RPMI7951 (cell line): ENCODE data around the gene ZFP91. TPM values are rescaled to one million over a fixed set of nuclear protein-coding genes. Genes with fewer than 3 reads are reported as not detected.
A peak's percentile ranks its signal among the peaks of the same experiment; 100 is the strongest.

Experiments
- DNase-seq: peaks from one replicate; pipeline ENCODE4 v3.0.0-alpha.2; 2012; ENCODE audit warnings: low read depth
- total RNA-seq: library from RNA; depleted of rRNA; stranded (reverse); fragments of >200 nt; shearing (Covaris generic); gene quantifications from 2 replicates; pipeline ENCODE4 v1.2.3, GENCODE V29; 2014

ZFP91 gene
- total RNA-seq, 1 experiment from 2014 or later = 77.3 TPM

DNA sequence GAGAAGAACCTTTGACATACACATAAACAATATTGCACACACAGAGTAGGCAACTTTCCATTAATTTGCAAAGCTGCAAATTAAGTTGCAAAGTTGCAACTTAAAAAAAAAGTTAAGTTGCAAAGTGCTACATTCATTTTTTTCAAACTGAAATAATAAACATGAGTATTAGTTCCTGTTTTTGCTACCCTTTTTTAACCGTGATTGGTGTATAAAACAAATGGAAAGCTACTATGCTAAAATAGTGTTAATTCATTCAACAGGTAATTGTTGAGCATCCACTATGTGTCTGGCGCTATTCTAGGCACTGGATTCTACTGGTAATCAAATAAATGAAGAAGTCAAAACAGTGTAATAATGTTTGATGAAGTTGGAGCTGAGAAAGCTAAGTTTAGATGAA, 8.1 kb downstream of the ZFP91 start:
- DNase-seq = no peak

DNA sequence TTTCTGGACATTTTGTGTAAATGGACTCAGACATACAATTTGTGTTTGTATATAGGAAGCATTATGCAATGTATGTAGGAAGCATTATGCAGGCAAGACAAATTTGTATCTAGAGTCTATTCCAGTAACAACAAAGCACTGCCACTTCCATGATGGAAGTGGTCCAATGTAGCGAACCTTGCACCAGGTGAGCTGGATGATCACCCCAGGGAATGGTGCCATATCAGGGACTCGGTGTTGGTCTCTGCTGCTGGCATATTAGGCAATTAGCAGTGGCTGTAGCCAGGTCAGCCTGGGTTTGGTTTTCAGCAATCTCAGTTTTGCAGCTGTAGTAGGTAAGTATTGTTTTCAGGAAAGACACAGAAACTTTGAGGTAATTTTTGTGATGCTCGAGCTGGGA, 12.8 kb downstream of the ZFP91 start:
- no peak for DNase-seq

DNA sequence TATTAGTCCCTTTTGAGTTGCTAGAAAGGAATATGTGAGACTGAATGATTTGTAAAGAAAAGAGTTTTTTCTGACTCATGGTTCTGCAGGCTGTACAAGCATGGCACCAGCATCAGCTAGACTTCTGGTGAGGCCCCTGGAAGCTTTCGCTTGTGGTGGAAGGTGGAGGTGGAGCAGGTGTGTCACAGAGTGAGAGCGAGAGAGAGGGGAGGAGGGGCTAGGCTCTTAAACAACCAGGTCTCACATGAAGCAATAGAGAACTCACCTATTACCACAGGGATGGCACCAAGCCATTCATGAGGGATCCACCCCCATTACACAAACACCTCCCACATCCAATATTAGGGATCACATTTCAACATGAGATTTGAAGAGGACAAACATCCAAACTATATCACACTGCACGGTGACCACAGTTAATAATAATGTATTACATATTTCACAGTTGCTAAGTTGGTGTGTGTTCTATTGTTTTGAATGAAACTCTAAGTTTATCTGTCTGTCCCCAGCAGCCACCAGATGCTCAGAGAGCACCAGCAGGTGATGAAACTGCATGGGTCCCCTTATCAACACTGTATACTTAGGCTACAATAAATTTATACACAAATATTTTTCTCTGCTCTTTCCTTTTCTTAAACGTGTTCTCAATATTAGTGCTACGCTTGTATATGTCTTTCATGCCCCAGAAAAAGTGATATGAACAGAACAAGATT, 14.1 kb downstream of the ZFP91 start:
- DNase-seq = no peak

DNA sequence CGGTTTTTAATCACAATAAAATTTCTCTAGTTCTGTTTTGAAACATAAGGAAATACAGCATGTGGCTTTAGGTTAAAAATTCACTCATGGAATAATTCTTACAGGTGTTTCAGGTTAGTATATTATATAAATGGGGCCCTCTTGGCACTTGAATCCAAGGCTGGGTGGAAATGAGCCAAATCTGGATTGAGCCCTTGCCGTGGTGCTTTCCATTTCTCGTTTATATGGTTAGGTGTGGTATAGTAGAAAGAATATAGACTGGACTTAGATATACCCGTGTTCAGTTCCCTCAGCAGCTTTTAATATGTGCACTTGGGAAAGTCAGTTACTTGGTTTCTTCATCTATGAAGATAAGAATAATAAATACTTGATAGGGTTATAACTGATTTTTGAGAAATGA, 16.0 kb downstream of the ZFP91 start:
- DNase-seq = no peak

DNA sequence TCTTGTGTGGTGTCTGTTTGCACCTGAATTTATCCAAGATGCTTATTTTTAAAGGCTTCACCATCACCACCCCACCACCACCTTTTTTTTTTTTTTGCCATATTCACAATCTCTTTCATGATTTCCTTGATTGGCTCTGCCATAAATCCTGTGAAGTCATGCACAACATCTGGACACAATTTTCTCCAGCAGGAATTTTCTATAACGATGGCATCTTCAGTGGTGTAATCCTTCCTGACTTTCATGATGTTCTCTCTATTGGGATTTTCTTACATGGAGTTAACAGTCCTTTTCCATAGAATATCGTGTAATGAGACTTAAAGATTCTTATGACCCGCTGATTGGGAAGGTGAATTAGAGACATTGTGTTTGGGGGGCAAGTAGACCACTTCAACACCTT, 17.8 kb downstream of the ZFP91 start:
- peak; percentile 23 for DNase-seq

DNA sequence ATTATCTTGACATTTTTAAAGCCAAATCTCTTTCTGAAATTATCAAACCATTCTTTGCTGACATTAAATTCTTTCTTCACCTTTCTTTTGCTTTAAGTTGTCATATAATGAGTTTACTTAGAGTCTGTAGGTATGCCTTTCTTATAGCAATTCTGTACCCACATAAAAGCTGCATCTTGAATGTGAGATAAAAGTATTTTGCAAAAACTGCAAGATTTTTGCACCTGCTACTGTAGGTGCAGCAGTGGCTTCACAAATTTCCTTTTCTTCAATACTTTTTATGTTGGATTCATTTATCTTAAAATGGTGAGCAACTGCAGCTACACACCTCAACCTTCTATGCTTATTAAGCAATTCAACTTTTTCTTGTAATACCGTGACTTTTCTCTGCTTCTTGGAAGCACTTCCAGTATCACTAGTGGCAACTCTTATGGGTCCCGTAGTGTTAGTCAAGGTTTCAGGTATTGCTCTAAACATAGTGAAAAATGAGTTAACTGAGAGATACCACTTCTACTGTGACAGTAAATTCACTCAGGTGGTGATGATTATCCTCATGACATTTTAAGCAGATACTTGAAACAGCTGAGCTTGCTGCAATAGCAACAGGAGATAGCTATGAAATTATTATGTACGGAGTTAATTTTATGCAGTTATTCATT, 18.8 kb downstream of the ZFP91 start:
- DNase-seq = no peak

DNA sequence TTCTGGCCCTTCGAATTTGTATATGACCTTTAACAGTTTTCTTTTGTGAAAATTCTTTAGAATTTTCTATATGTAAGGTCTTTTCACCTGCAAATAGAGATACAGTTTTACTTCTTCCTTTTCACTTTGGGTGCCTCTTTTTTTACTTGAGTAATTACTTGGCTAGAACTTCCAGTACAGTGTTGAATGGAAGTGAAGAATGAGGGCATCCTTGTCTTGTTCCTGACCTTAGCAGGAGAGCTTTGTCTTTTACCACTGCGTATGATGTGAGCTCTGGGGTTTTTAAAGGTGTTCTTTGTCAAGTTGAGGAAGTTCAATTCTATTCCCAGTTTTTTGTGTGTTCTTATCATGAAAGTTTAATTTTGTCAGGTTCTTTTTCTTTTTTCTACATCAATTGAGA, 21.6 kb downstream of the ZFP91 start:
- DNase-seq = no peak

DNA sequence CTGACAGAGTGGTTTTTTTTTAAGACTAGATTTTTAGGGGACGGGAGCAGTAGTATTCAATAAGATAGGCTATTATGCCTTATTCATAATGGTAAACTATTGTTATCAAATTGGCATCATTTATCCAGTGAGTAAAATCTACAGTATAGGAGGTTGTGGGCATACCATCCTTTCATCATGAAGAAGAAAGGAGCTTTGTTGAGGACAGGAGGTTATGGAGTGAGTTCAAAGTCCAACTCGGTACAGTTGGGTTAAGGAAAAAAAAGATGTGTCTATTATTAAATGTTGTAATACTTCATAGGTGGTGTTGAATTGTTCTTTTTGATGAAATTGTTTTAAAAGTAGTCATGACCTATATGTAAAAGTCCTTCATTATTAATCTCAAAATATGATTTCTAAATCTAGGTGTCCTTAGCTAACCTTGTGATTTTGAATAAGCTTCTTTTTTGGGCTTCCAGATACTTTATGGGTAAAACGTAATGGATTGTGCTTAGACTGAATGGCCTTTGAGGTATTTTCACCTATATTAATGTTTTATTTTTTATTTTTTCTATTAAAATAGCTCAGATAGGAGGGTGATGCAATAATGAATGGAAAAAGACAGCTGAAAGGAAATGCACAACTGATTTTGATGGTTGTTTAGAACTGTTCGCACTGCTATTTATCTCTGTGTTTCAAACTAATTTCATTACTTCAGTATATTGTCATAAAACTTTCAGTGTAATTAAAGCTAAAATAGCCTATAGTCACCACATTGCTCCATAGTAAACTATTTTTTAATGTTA, 28.3 kb downstream of the ZFP91 start:
- no peak for DNase-seq

DNA sequence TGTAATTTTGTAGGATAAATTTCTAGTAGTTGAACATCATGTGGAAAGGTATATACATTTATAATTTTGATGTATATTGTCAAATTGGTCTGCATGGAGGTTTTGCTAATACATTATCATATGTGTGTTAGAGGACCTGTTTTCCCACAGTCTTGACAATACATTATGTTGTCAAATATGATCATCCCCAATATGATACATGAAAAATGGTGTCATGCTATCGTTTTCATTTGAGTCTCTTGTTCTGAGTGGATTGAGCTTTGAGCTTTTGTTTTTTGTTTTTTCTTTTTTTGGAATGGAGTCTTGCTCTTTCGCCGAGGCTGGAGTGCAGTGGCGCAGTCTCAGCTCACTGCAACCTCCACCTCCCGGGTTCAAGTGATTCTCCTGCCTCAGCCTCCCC, 29.5 kb downstream of the ZFP91 start:
- no peak for DNase-seq

DNA sequence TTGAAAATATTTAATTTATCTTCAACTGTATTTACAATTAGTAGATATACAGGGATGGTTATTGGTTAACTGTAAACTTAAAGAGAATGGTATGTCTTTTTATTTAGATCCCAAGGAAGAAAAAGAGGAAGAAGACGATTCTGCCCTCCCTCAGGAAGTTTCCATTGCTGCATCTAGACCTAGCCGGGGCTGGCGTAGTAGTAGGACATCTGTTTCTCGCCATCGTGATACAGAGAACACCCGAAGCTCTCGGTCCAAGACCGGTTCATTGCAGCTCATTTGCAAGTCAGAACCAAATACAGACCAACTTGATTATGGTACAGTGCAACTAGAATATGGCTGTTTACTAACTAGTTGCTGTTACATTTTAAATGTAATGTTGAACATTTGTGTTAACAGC, 30.9 kb downstream of the ZFP91 start:
- DNase-seq = no peak

DNA sequence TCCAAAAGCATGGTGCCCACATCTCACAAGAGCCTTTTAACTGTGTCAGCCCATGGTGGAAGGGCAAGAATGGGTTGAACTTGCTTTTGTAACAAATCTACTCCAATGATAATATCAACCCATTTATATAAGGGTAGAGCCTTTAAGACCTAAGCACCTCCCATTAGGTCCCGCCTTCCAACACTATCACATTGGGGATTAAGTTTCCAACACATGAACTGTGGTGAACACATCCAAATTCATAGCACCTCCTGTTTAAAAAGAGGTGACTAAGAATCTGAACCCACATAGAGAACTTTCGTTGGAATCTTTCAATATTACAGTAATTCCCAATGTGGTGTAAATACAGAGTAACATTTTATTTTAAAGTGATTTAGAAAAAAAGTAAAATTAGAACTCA, 34.4 kb downstream of the ZFP91 start:
- DNase-seq = no peak

DNA sequence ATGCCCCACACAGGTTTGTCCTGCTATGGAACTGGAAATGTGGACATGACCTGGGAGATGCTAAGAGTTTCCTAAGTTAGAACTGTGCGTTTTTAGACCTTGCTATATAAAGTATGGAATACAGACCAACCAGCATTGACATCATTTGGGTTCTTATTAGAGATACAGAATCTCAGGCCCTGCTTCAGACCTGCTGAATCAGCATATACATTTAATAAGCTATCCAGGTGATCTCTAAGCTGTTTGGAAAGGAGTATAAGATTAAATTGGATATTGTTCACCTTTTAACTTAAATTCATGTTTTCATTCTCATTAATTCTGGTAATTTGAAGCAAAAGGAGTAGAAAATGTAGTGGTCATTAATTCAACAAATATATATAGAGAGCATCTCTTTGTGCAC, 36.7 kb downstream of the ZFP91 start:
- DNase-seq = no peak

DNA sequence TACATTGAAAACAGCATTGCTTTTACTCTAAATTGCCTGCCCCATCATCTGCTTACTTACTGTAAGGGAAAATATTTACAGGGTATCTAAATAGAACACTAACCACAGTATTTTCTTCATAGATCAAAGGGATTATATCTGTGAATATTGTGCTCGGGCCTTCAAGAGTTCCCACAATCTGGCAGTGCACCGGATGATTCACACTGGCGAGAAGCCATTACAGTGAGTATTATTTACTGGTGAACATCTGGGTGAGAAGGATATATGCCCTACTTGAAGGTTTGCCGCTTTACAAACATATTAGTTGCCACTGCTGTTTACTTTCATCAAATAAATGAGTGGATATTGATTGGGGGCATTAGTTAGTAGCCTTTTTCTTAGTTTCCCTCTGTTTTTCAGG, 37.7 kb downstream of the ZFP91 start:
- peak; percentile 95 for DNase-seq

DNA sequence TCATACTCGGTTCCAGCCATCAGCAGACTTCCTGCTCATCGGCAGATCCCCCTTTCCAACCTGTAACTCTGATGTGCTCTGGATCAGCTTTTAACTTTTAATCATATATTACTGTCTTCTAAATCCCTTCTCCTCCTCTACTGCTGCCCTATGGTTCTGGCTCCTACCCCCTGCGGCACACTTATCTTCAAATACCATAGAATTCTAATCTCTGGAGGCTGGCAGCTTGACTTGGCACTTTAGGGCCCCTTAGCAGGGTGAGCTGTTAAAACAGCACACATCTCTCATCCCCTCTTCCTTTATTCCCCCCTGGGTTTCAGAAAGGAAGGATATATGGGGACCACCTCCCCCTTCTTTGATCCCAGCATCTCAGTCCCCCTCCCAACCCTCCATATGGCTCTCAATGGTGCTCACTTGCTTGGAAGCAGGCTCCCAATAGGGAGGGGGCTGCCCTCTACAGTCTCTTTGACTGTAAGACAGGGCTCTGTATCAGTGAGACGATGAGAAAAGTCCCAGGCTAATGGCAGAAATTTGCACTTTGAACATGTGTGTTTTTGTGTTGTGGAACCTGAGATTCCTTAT, 39.2 kb downstream of the ZFP91 start:
- DNase-seq = no peak

DNA sequence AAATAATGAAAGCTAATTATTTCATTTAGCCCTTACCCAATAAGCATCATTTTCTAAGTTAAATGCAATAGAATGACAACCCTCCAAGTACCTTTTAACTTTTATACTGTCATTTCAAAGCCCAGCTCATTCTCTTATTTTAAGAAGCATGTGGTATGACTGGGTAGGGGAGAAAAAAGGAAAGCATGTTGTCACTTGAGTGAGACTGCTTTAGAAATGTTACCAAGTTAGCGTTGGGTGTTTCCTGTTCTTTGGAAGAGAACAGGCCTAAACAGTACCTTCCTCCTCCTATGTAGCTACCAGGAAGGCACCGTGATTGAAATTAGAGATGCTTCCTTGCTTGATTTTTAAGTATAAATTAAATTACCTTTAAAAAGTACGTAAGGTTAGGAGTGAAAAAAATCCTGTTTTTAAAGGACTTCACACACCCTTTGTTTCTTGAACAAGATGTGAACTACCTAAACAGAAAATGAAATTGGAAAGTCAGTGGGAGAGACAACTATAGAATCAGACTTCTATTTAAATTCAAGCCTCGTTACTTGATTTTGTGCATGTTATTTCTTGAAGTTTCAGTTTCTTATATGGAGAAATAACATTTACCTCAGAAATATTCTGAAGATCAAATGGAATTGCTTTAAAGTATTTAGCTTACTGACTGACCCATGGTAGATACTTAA, 42.9 kb downstream of the ZFP91 start:
- no peak for DNase-seq

DNA sequence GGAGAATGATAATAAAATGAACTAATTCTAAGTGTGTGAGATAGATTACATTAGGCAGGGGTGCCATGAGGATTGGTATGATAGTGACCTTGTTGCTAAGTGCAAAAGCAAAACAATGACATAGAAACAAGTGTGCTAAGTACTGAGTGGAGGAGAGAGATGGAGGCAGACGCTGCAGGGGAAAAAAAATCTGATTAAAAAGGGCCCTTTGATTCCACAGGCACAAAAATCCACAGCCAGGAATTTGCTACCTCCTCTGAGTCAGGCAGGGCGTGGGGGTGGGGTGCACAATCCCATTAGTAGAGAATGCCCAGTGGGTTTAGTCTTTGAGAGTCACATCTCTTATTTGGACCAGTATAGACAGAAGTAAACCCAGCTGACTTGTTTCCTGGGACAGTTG, 43.5 kb downstream of the ZFP91 start, which contains the start of gene CNTF:
TSS of gene CNTF (plus strand) at position 322 of the 400 bp plus-strand sequence. CDS start 88 bp downstream, outside the sequence.
- DNase-seq = peak; percentile 46

DNA sequence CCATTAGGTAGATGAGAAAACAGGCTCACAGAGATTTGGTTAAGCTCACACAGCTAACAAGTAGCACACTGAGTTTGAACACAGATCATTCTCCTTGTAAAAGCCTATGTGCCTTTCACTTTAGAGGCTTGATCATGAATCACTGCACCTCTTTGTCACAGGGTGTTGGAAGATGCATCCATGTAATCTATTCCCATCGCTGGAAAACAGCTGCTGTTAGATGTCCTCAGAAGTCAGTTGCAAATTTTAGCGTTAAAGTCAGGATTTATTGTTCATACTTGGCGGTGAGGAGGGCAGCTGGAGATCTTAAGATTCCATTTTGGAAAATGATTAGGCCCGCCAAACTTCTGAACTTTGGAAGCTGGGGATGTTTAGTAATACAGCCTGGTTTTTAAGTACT, 46.2 kb downstream of the ZFP91 start:
- no peak for DNase-seq

DNA sequence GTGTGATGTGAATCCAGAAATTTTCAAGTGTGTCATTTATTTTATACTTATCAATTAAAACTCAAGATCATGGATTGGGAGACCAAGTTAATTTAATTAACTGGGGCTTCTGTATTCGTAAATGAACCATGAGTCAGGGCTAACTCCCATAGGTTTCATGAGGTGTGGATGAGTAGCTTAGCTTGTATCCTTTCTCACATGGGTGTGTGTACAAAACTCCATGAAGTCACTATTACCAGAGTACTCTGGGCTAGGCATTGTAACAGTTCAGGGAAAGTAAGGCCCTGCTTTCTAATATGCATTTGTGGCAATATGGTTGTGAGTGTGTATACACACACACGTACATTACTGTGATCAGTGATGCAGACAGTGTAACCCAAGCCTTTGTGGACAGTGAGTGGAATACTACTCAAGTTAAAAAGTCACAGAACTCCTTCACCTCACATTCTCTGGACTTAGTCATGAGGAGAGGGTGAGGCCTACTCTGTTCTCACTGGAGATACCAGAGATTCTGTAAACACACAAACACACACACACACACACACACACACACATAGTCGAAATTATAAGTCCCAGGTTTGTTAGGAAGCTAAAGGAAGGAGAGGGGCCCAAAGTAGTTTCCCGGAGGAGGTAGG, 47.1 kb downstream of the ZFP91 start:
- no peak for DNase-seq

DNA sequence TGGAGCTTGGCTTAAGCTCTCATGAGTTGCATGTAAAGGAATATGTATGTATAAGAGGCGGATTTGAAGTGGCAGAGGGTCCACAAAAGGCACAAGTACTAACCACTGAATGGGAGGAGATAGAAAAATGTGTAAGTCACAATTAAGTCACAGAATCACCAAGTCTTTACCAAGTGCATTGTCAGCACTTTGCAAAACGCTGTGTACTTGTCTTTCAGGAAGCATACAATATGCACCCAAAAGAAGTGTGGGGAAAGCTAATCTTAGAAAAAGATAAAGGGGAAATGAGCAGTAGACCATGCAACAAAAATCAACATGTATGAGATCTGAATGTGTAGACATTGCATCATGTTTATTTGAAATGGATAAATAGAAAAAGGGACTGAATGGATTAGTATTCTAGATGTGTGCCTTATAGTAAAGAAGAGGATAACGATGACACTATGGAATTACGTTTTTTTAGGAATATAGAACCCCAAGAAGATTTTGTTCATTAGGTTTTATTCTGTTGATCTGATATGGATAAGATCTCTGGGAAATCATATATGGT, 48.1 kb downstream of the ZFP91 start:
- no peak for DNase-seq

DNA sequence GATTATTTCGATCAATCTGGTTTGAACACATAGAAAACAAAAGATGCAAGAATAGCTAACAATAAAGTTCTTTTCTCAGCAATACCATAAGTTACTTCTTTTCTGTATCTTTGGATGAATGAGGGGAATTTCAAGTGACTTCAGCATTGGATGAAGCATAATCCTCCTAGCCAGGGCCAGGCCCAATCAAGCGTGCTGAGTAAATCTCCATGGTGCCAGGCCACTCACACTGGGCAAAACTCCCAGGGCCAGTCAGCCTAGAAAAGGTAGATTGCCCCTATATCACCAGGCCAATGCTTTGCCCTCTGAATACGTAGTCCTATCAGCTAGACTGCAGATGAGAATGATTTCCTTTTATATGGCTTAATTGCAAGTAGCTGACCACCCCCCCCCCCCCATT, 49.6 kb downstream of the ZFP91 start:
- DNase-seq = peak; percentile 34

DNA sequence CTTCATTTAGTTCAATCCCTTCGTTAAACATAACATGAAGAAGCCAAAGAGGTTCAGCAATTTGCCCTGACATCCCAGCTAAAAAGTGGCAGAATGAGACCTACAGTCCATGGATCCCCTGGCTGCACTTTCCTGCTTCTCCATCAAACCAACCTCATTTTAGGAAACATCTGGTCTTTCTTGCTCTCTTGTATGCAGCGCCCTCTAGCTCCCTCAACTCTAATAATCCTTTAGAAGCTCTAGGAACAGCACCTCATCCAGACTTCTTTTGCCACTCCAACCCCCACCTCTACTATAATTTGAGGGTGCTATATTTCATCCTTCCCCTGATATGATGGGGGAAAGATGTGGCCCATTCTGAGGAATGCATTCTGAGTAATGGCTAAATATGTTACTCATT, 51.0 kb downstream of the ZFP91 start:
- DNase-seq = peak; percentile 59
